Body of pancreas (tissue), 4 donors: ENCODE results near the gene PFKFB3.

ENCODE experiments used
- POLR2A ChIP-seq, 3 donors: fragments of 450-650 bp; IDR thresholded peaks; one replicate each; pipeline ENCODE4 v1.6.1; 2016; ENCODE audit warnings: antibody characterized with exemption in 3 of 3, mild to moderate bottlenecking in 2 of 3
- TF ChIP-seq, protein P1 (sequence below), 7 experiments: fragments of 450-650 bp in 4 of 7; fragments of 200-600 bp in 3 of 7; sonication (generic) in 3 of 7; IDR thresholded peaks; one replicate each; pipeline ENCODE4 v1.5.1; 2016 to 2019; ENCODE audit warnings: antibody characterized with exemption in 7 of 7

GRCh38 chr10:6274040-6274439 lies 71.3 kb downstream of the PFKFB3 start:
- TF ChIP-seq, protein P1, sequence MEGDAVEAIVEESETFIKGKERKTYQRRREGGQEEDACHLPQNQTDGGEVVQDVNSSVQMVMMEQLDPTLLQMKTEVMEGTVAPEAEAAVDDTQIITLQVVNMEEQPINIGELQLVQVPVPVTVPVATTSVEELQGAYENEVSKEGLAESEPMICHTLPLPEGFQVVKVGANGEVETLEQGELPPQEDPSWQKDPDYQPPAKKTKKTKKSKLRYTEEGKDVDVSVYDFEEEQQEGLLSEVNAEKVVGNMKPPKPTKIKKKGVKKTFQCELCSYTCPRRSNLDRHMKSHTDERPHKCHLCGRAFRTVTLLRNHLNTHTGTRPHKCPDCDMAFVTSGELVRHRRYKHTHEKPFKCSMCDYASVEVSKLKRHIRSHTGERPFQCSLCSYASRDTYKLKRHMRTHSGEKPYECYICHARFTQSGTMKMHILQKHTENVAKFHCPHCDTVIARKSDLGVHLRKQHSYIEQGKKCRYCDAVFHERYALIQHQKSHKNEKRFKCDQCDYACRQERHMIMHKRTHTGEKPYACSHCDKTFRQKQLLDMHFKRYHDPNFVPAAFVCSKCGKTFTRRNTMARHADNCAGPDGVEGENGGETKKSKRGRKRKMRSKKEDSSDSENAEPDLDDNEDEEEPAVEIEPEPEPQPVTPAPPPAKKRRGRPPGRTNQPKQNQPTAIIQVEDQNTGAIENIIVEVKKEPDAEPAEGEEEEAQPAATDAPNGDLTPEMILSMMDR (IDR thresholded peaks at IDR 0.05): no peak
- no peak for TF ChIP-seq POLR2A (IDR thresholded peaks at IDR 0.05)
